K562 (cell line): Measurements from ENCODE around the gene PARD6B. TPM values are rescaled to one million over a fixed set of nuclear protein-coding genes. Genes with fewer than 3 reads are reported as not detected.

ENCODE experiments used
- ATAC-seq: fragments of 200-7000 bp; cut with Tn5 transposase; 3 replicates; pipeline ENCODE4 v1.9.1; 2020; ENCODE audit warnings: moderate library complexity
- BruUV-seq: library from RNA; stranded (reverse); fragments of 400-500 nt; replicated peaks from 2 replicates; lab custom pipeline; 2021; lab: Mats Ljungman, UMichigan
- CTCF ChIA-PET: fragments of 300-600 bp; formaldehyde crosslinking; extraction: SDS; loops from one replicate; lab custom pipeline; 2021; ENCODE audit warnings: low intra/inter-chr PET ratio; lab: Yijun Ruan, JAX
- POLR2A ChIA-PET: fragments of 300-600, 350-650 bp; sonication (Branson Sonifier 250); formaldehyde crosslinking; extraction: SDS; loops from one replicate; lab custom pipeline; 2021; ENCODE audit warnings: antibody characterized with exemption, inconsistent platforms; lab: Yijun Ruan, JAX
- DNase-seq, 4 experiments: peaks; one replicate each; pipeline versions ENCODE4 v3.0.0 to v3.0.0-alpha.2; 2011 to 2018; ENCODE audit warnings: low spot score in 3 of 4, mixed read lengths in 3 of 4; ENCODE audit errors: extremely low read depth in 1 of 4
- FAIRE-seq: peaks from 2 replicates; lab custom pipeline; 2011; peaks lifted over from hg19 to GRCh38; lab: Jason Lieb, UNC
- H2AFZ ChIP-seq: 2 replicates; pipeline ENCODE4 v1.6.0; 2011; ENCODE audit warnings: low read depth, low read length, control low read depth, inconsistent platforms
- H3K27ac ChIP-seq: fragments of 200-600 bp; 3 replicates; pipeline ENCODE4 v1.8.0; 2011; ENCODE audit warnings: low read depth, mild to moderate bottlenecking, control low read depth, inconsistent platforms, low read length, moderate library complexity, mixed read lengths; ENCODE audit errors: extremely low read depth
- H3K27me3 ChIP-seq, 2 experiments: fragments of 300-600 bp in 1 of 2; 2 replicates in 1 of 2; 3 replicates in 1 of 2; pipeline versions ENCODE4 v1.6.0 to v1.8.0; 2011; ENCODE audit warnings: inconsistent platforms in 2 of 2, low read length in 2 of 2, mild to moderate bottlenecking in 1 of 2, mixed read lengths in 1 of 2, moderate library complexity in 1 of 2; ENCODE audit not compliant: control insufficient read depth in 2 of 2, insufficient read depth in 2 of 2
- H3K36me3 ChIP-seq: fragments of 300-600 bp; 3 replicates; pipeline ENCODE4 v1.8.0; 2011; ENCODE audit warnings: mild to moderate bottlenecking, low read length, inconsistent platforms; ENCODE audit not compliant: control insufficient read depth, insufficient read depth
- H3K4me1 ChIP-seq, 2 experiments: fragments of 200-600 bp in 1 of 2; replicated peaks in 1 of 2; 2 replicates in 1 of 2; 3 replicates in 1 of 2; pipeline versions ENCODE4 v1.5.1 to v1.8.0; 2011; ENCODE audit warnings: inconsistent platforms in 2 of 2, low read length in 2 of 2, mild to moderate bottlenecking in 1 of 2, mixed read lengths in 1 of 2, moderate library complexity in 1 of 2; ENCODE audit not compliant: control insufficient read depth in 2 of 2, insufficient read depth in 2 of 2
- H3K4me2 ChIP-seq: 2 replicates; pipeline ENCODE4 v1.6.1; 2011; ENCODE audit warnings: low read length, control low read depth, inconsistent platforms, mixed read lengths; ENCODE audit not compliant: insufficient read depth
- H3K4me3 ChIP-seq: fragments of 200-600 bp; sonication (generic), shearing (Covaris generic); 2 replicates; pipeline ENCODE4 v1.5.1; 2016; ENCODE audit warnings: control low read depth, inconsistent platforms
- H3K79me2 ChIP-seq: fragments of 200-600 bp; 3 replicates; pipeline ENCODE4 v1.8.0; 2011; ENCODE audit warnings: low read length, inconsistent platforms; ENCODE audit not compliant: control insufficient read depth, insufficient read depth
- H3K9ac ChIP-seq, 2 experiments: 2 replicates each; pipeline versions ENCODE4 v1.6.0 to v1.6.1; 2011; ENCODE audit warnings: low read depth in 2 of 2, low read length in 2 of 2, control low read depth in 1 of 2, inconsistent platforms in 1 of 2, mild to moderate bottlenecking in 1 of 2, mixed read lengths in 1 of 2; ENCODE audit not compliant: insufficient read depth in 1 of 2
- H3K9me1 ChIP-seq: one replicate; pipeline ENCODE4 v1.6.0; 2011; ENCODE audit warnings: inconsistent platforms, mild to moderate bottlenecking, low read length, moderate library complexity; ENCODE audit not compliant: control insufficient read depth, insufficient read depth
- H3K9me3 ChIP-seq: replicated peaks from 2 replicates; pipeline ENCODE4 v1.5.1; 2011; ENCODE audit warnings: low read depth, low read length, inconsistent platforms; ENCODE audit not compliant: control insufficient read depth, insufficient read depth
- H4K20me1 ChIP-seq: replicated peaks from 2 replicates; pipeline ENCODE4 v1.6.1; 2011; ENCODE audit warnings: low read length, inconsistent platforms, mixed read lengths; ENCODE audit not compliant: control insufficient read depth, insufficient read depth
- ELF4 ChIP-seq: fragments of 450-650 bp; formaldehyde crosslinking; IDR thresholded peaks from 2 replicates; pipeline ENCODE4 v1.4.0; 2022; ENCODE audit warnings: missing genetic modification characterization
- HES1 ChIP-seq: fragments of 450-650 bp; IDR thresholded peaks from 2 replicates; pipeline ENCODE4 v1.6.1; 2016; ENCODE audit warnings: low read depth, mild to moderate bottlenecking, moderate library complexity
- HNRNPUL1 ChIP-seq: fragments of 200-400 bp; formaldehyde crosslinking; IDR thresholded peaks from 2 replicates; pipeline ENCODE4 v1.6.1; 2017; ENCODE audit warnings: low read length
- UBTF ChIP-seq, 2 experiments: IDR thresholded peaks; 2 replicates each; pipeline ENCODE4 v1.6.1; 2012; ENCODE audit warnings: improper control_type of control experiment in 2 of 2, low read depth in 2 of 2, low read length in 2 of 2, borderline replicate concordance in 1 of 2
- ZBTB11 ChIP-seq, 3 experiments: fragments of 200-800 bp in 1 of 3; fragments of 250-450 bp in 1 of 3; fragments of 450-650 bp in 1 of 3; sonication (Bioruptor Pico) in 1 of 3; sonication (Bioruptor generic) in 1 of 3; formaldehyde crosslinking in 1 of 3; IDR thresholded peaks; 2 replicates each; pipeline versions ENCODE4 v1.6.1 to v1.8.0; 2016 to 2022; ENCODE audit warnings: mild to moderate bottlenecking in 2 of 3, missing genetic modification characterization in 2 of 3, missing compliant biosample characterization in 1 of 3, moderate library complexity in 1 of 3
- ZNF124 ChIP-seq: sonication (generic); formaldehyde crosslinking; IDR thresholded peaks from 2 replicates; pipeline ENCODE4 v1.8.1; 2022; ENCODE audit warnings: missing genetic modification reagents
- ZNF175 ChIP-seq: fragments of 200-800 bp; sonication (Bioruptor generic); IDR thresholded peaks from 2 replicates; pipeline ENCODE4 v1.6.1; 2016; ENCODE audit warnings: low read depth, mild to moderate bottlenecking, missing genetic modification characterization, missing compliant biosample characterization
- ZNF311 ChIP-seq: fragments of 250-450 bp; sonication (Bioruptor Pico); IDR thresholded peaks from 2 replicates; pipeline ENCODE4 v1.4.0; 2020; ENCODE audit warnings: mild to moderate bottlenecking, moderate library complexity
- WGBS: fragments of 100-300 bp; shearing (Covaris generic); methylation state at CpG from one replicate; pipeline ENCODE4 v1.1.6; 2016; ENCODE audit warnings: low coverage, mixed read lengths; ENCODE audit not compliant: insufficient coverage; ENCODE audit errors: missing lambda C conversion rate; 5-methylcytosine and 5-hydroxymethylcytosine counted together
- in situ Hi-C: fragments of 300-500 bp; cut with MboI; formaldehyde crosslinking; loops from 4 replicates; pipeline ENCODE4 v1.15.0; 2018; ENCODE audit warnings: inconsistent platforms, mixed read lengths
- intact Hi-C: fragments of 100-400 bp; cut with micrococcal nuclease; formaldehyde crosslinking; loops from 2 replicates; pipeline ENCODE4 v1.14.2; 2022
- polyA plus RNA-seq, 8 experiments: library from polyadenylated mRNA; depleted of rRNA in 4 of 8; stranded (reverse) in 5 of 8; unstranded in 3 of 8; fragments of >200 nt; fragmentation: Nextera tagmentation in 2 of 8; fragmentation: Illumina TruSeq in 1 of 8; extraction: Ambion mirVana in 2 of 8; extraction: Trizol in 1 of 8; gene quantifications; 2 replicates each; pipeline versions ENCODE4 v1.2.1 to v1.2.3, GENCODE V29; 2011 to 2014; ENCODE audit warnings: inconsistent platforms in 1 of 8, missing spikeins in 1 of 8
- total RNA-seq, 7 experiments: library from RNA; depleted of rRNA in 6 of 7; stranded (reverse); fragments of >200 nt in 6 of 7; fragmentation: Illumina TruSeq in 2 of 7; extraction: Trizol in 2 of 7; gene quantifications; 2 replicates each; pipeline versions ENCODE4 v1.2.1 to v1.2.3, GENCODE V29; 2011 to 2021; ENCODE audit warnings: low replicate concordance in 1 of 7
- TF ChIP-seq, protein P1 (sequence below): fragments of 450-650 bp; IDR thresholded peaks from 2 replicates; pipeline ENCODE4 v1.6.1; 2017; ENCODE audit warnings: mild to moderate bottlenecking, moderate library complexity
- TF ChIP-seq, protein P2 (sequence below): sonication (generic); formaldehyde crosslinking; IDR thresholded peaks from 2 replicates; pipeline ENCODE4 v1.5.0; 2020; ENCODE audit warnings: missing genetic modification reagents
- TF ChIP-seq, protein P3 (sequence below): fragments of 450-650 bp; IDR thresholded peaks from 2 replicates; pipeline ENCODE4 v1.6.1; 2016

PARD6B gene
- total and polyA plus RNA-seq, 9 of the 15 experiments (the other 6 are each of a cell fraction or from before 2014, with no cell fraction given), result 1.7 to 12.3 (median 5.5) TPM

DNA sequence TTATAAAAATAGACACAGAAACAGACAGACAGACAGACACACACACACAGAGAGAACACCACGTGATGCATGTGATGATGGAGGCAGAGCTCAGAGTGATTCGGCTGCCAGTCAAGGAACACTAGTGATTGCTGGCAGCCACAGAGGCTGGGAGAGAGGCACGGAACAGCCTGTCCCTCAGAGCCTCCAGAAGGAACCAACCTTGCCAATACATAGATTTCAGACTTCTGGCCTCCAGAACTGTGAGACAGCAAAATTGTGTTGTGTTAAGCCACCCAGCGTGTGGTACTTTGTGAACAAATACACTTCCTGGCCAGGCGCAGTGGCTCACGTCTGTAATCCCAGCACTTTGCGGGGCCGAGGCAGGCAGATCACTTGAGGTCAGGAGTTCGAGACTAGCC lies 9.5 kb upstream of the PARD6B start:
- 50% methylated on average over 9 of the region's 9 CpGs for WGBS
- H3K36me3 ChIP-seq, result no peaks in the 10 kb centered on the region
- no peak overlapping the region for H3K4me3 ChIP-seq
- ATAC-seq (no peak), DNase-seq (no peak), FAIRE-seq (no peak)
- ChIA-PET POLR2A (interaction anchor here (1.4 kb wide), 1 partner anchor 17 kb away, joined by 3 read pairs; no protein-coding TSS in a partner anchor), CTCF (no interaction called here)
- no peaks in the 10 kb centered on the region for H3K9me1 ChIP-seq
- peaks cover 21 to 26% of the 10 kb centered on the region in 2 experiments; a peak in 4 of 5 replicates for H3K4me1 ChIP-seq
- H4K20me1 ChIP-seq, result no peaks in the 10 kb centered on the region
- H3K4me2 ChIP-seq, result no peak overlapping the region
- H3K9me3 ChIP-seq, result no peaks in the 10 kb centered on the region
- intact Hi-C loops, result no loop called here
- peak overlapping the region; percentile 31; the same call in 2 of the 3 replicates for H3K27ac ChIP-seq
- no TSS peak for BruUV-seq
- peak overlapping the region; percentile 76 for H2AFZ ChIP-seq
- peak overlapping the region in 1 of 2 experiments; percentile 51; a peak in 1 of 4 replicates for H3K9ac ChIP-seq
- H3K27me3 ChIP-seq, result no peaks in the 10 kb centered on the region
- no peaks in the 10 kb centered on the region for H3K79me2 ChIP-seq
- in situ Hi-C loops, result no loop called here
- TF ChIP-seq HES1, result no peak
- no peak for TF ChIP-seq ZNF124
- TF ChIP-seq, protein P1, sequence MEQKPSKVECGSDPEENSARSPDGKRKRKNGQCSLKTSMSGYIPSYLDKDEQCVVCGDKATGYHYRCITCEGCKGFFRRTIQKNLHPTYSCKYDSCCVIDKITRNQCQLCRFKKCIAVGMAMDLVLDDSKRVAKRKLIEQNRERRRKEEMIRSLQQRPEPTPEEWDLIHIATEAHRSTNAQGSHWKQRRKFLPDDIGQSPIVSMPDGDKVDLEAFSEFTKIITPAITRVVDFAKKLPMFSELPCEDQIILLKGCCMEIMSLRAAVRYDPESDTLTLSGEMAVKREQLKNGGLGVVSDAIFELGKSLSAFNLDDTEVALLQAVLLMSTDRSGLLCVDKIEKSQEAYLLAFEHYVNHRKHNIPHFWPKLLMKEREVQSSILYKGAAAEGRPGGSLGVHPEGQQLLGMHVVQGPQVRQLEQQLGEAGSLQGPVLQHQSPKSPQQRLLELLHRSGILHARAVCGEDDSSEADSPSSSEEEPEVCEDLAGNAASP, result no peak
- no peak for TF ChIP-seq ZNF175
- TF ChIP-seq ZNF311 (CRISPR knock-in tag), result no peak
- TF ChIP-seq ELF4 (CRISPR knock-in tag), result no peak
- TF ChIP-seq, protein P2, sequence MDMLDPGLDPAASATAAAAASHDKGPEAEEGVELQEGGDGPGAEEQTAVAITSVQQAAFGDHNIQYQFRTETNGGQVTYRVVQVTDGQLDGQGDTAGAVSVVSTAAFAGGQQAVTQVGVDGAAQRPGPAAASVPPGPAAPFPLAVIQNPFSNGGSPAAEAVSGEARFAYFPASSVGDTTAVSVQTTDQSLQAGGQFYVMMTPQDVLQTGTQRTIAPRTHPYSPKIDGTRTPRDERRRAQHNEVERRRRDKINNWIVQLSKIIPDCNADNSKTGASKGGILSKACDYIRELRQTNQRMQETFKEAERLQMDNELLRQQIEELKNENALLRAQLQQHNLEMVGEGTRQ (CRISPR knock-in tag), result peak; percentile 40; the same call in 1 of the 2 replicates
- no peak for TF ChIP-seq HNRNPUL1
- no peak for TF ChIP-seq UBTF (IDR thresholded peaks at IDR 0.05; ENCODE audit: borderline replicate concordance in 1 of 2, low read depth in 2 of 2, low read length in 2 of 2)
- TF ChIP-seq ZBTB11 (CRISPR knock-in tag; IDR thresholded peaks at IDR 0.05), result peak in 1 of 3 experiments; percentile 93; a peak in 1 of 6 replicates
- TF ChIP-seq, protein P3, sequence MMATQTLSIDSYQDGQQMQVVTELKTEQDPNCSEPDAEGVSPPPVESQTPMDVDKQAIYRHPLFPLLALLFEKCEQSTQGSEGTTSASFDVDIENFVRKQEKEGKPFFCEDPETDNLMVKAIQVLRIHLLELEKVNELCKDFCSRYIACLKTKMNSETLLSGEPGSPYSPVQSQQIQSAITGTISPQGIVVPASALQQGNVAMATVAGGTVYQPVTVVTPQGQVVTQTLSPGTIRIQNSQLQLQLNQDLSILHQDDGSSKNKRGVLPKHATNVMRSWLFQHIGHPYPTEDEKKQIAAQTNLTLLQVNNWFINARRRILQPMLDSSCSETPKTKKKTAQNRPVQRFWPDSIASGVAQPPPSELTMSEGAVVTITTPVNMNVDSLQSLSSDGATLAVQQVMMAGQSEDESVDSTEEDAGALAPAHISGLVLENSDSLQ, result 0 out of 2 replicates have a peak, but pooled peaks have one; percentile 45
